HFFc6 (cell line): ENCODE data around the gene RNF213. TPM values are rescaled to one million over a fixed set of nuclear protein-coding genes. Genes with fewer than 3 reads are reported as not detected.

Source experiments
- DNase-seq: peaks from one replicate; pipeline ENCODE4 v3.0.0-alpha.2; 2018
- H3K27ac Mint-ChIP-seq: 2 replicates; pipeline ENCODE4 v1.8.0; 2020; ENCODE audit warnings: mild to moderate bottlenecking, mixed read lengths
- H3K27me3 Mint-ChIP-seq: 2 replicates; pipeline ENCODE4 v1.8.0; 2021; ENCODE audit warnings: mild to moderate bottlenecking, moderate library complexity, mixed read lengths; ENCODE audit not compliant: insufficient read depth
- H3K36me3 Mint-ChIP-seq: 2 replicates; pipeline ENCODE4 v1.8.0; 2021; ENCODE audit warnings: low read depth, mixed read lengths
- H3K4me1 Mint-ChIP-seq: 2 replicates; pipeline ENCODE4 v1.8.0; 2020; ENCODE audit warnings: low read depth, mixed read lengths
- H3K4me3 Mint-ChIP-seq: 2 replicates; pipeline ENCODE4 v1.8.0; 2020; ENCODE audit warnings: mild to moderate bottlenecking, moderate library complexity, mixed read lengths
- H3K9me3 Mint-ChIP-seq: 2 replicates; pipeline ENCODE4 v1.8.0; 2020; ENCODE audit warnings: mild to moderate bottlenecking, mixed read lengths
- CTCF ChIP-seq: fragments of 200-600 bp; sonication (generic); IDR thresholded peaks from 2 replicates; pipeline ENCODE4 v1.5.0; 2021; ENCODE audit warnings: antibody characterized with exemption, mild to moderate bottlenecking
- total RNA-seq, 6 experiments: library from RNA; stranded (reverse); fragmentation: NEBNext Ultra II Directional; extraction: Animal tissue kit (Norgen Biotek cat#: 25700); gene quantifications; 2 replicates in 1 of 6; 3 replicates in 5 of 6; pipeline ENCODE4 v1.2.3, GENCODE V29; 2021

The RNF213 gene
- total RNA-seq, 6 experiments from 2014 or later, result 42.0 to 51.6 (median 48.3) TPM

GRCh38 chr17:80360396-80360795 lies 99.7 kb downstream of the RNF213 start:
- no peak for TF ChIP-seq CTCF
- H3K36me3 Mint-ChIP-seq, result peaks cover 35% of the 10 kb centered on the region

GRCh38 chr17:80361495-80362220 lies 101.0 kb downstream of the RNF213 start:
- peaks cover 35% of the 10 kb centered on the region for H3K36me3 Mint-ChIP-seq
- H3K4me1 Mint-ChIP-seq, result peaks cover 4% of the 10 kb centered on the region
- no peak overlapping the region for H3K27ac Mint-ChIP-seq

More at GRCh38 chr17:80360396-80360795, 99.7 kb downstream of the RNF213 start:
- Mint-ChIP-seq H3K4me1 (peaks cover 4% of the 10 kb centered on the region), H3K4me3 (no peak overlapping the region), H3K27me3 (no peaks in the 10 kb centered on the region), H3K9me3 (no peaks in the 10 kb centered on the region; the same call in 1 of the 2 replicates), H3K27ac (no peak overlapping the region)
- DNase-seq, result no peak

GRCh38 chr17:80362428-80363119 lies 101.9 kb downstream of the RNF213 start:
- H3K4me1 Mint-ChIP-seq, result peaks cover 4% of the 10 kb centered on the region
- H3K27me3 Mint-ChIP-seq, result no peaks in the 10 kb centered on the region
- peaks cover 35% of the 10 kb centered on the region for H3K36me3 Mint-ChIP-seq
- H3K9me3 Mint-ChIP-seq, result no peaks in the 10 kb centered on the region; the same call in 1 of the 2 replicates
- no peak overlapping the region for H3K27ac Mint-ChIP-seq
- DNase-seq, result peak; percentile 5
- TF ChIP-seq CTCF, result no peak
- no peak overlapping the region for H3K4me3 Mint-ChIP-seq

More at GRCh38 chr17:80361495-80362220, 101.0 kb downstream of the RNF213 start:
- TF ChIP-seq CTCF, result peak; percentile 59
- no peak for DNase-seq
- Mint-ChIP-seq H3K9me3 (no peaks in the 10 kb centered on the region; the same call in 1 of the 2 replicates), H3K27me3 (no peaks in the 10 kb centered on the region), H3K4me3 (no peak overlapping the region)

GRCh38 chr17:80363120-80363515 lies 102.5 kb downstream of the RNF213 start:
- Mint-ChIP-seq H3K27ac (no peak overlapping the region), H3K4me3 (no peak overlapping the region), H3K9me3 (no peaks in the 10 kb centered on the region; the same call in 1 of the 2 replicates), H3K27me3 (peaks cover 2% of the 10 kb centered on the region; the same call in 1 of the 2 replicates), H3K4me1 (peaks cover 4% of the 10 kb centered on the region), H3K36me3 (peaks cover 36% of the 10 kb centered on the region)
- no peak for TF ChIP-seq CTCF
- no peak for DNase-seq

- DNase-seq, result no peak
- Mint-ChIP-seq H3K4me3 (no peak overlapping the region), H3K27ac (no peak overlapping the region), H3K27me3 (peaks cover 5% of the 10 kb centered on the region; the same call in 1 of the 2 replicates), H3K9me3 (no peaks in the 10 kb centered on the region; the same call in 1 of the 2 replicates), H3K4me1 (peaks cover 4% of the 10 kb centered on the region), H3K36me3 (peaks cover 33% of the 10 kb centered on the region)
- TF ChIP-seq CTCF, result no peak
Measured at GRCh38 chr17:80363518-80364090, 103.0 kb downstream of the RNF213 start.
